RWPE2 (cell line): ENCODE measurements around the gene CMAS.

Experiments used
- ATAC-seq: fragments of 200-7000 bp; cut with Tn5 transposase; 3 replicates; pipeline ENCODE4 v1.9.1; 2021; ENCODE audit warnings: low read depth
- DNase-seq: peaks from one replicate; pipeline ENCODE4 v3.0.0-alpha.2; 2020; ENCODE audit warnings: low spot score
- H3K27ac ChIP-seq: fragments of 450-650 bp; 2 replicates; pipeline ENCODE4 v1.5.1; 2017; ENCODE audit warnings: mild to moderate bottlenecking; ENCODE audit not compliant: poor library complexity, severe bottlenecking
- H3K27me3 ChIP-seq: fragments of 250-450 bp; sonication (Bioruptor Pico); 2 replicates; pipeline ENCODE4 v1.5.1; 2021; ENCODE audit warnings: mild to moderate bottlenecking, moderate library complexity; ENCODE audit not compliant: insufficient read depth, poor library complexity, severe bottlenecking
- H3K36me3 ChIP-seq: fragments of 250-450 bp; sonication (Bioruptor Pico); 2 replicates; pipeline ENCODE4 v1.5.1; 2020; ENCODE audit warnings: low read depth, mild to moderate bottlenecking, moderate library complexity
- H3K4me1 ChIP-seq: fragments of 250-450 bp; sonication (Bioruptor Pico); 2 replicates; pipeline ENCODE4 v1.5.1; 2021; ENCODE audit warnings: mild to moderate bottlenecking, moderate library complexity; ENCODE audit not compliant: insufficient read depth, poor library complexity, severe bottlenecking
- H3K4me3 ChIP-seq: fragments of 250-450 bp; sonication (Bioruptor Pico); 2 replicates; pipeline ENCODE4 v1.5.1; 2021; ENCODE audit warnings: mild to moderate bottlenecking, moderate library complexity; ENCODE audit not compliant: severe bottlenecking
- H3K9me3 ChIP-seq: fragments of 250-450 bp; sonication (Bioruptor Pico); 2 replicates; pipeline ENCODE4 v1.5.1; 2021; ENCODE audit warnings: mild to moderate bottlenecking, moderate library complexity; ENCODE audit not compliant: severe bottlenecking
- CTCF ChIP-seq: fragments of 450-650 bp; IDR thresholded peaks from one replicate; pipeline ENCODE4 v1.5.1; 2017; ENCODE audit warnings: mild to moderate bottlenecking, moderate library complexity; ENCODE audit not compliant: poor library complexity, severe bottlenecking

Gene CMAS

GRCh38 chr12:22029491-22029890, 16.5 kb upstream of the CMAS start:
- Histone ChIP-seq H3K36me3 (no peaks in the 10 kb centered on the region), H3K9me3 (no peaks in the 10 kb centered on the region), H3K4me3 (no peak overlapping the region), H3K27ac (no peak overlapping the region), H3K27me3 (no peaks in the 10 kb centered on the region), H3K4me1 (no peaks in the 10 kb centered on the region)
- TF ChIP-seq CTCF: no peak
- DNase-seq (no peak), ATAC-seq (no peak)

GRCh38 chr12:22029991-22030390, 16.0 kb upstream of the CMAS start:
- H3K4me1 ChIP-seq: no peaks in the 10 kb centered on the region
- DNase-seq (no peak), ATAC-seq (no peak)
- H3K4me3 ChIP-seq: no peak overlapping the region
- H3K27ac ChIP-seq: no peak overlapping the region
- H3K36me3 ChIP-seq: no peaks in the 10 kb centered on the region
- no peaks in the 10 kb centered on the region for H3K9me3 ChIP-seq
- no peaks in the 10 kb centered on the region for H3K27me3 ChIP-seq
- no peak for TF ChIP-seq CTCF

GRCh38 chr12:22032732-22033131, 13.3 kb upstream of the CMAS start:
- no peaks in the 10 kb centered on the region for H3K9me3 ChIP-seq
- H3K4me3 ChIP-seq: no peak overlapping the region
- TF ChIP-seq CTCF: no peak
- no peak for ATAC-seq
- H3K27ac ChIP-seq: no peak overlapping the region
- H3K36me3 ChIP-seq: no peaks in the 10 kb centered on the region
- no peaks in the 10 kb centered on the region for H3K27me3 ChIP-seq
- no peaks in the 10 kb centered on the region for H3K4me1 ChIP-seq
- DNase-seq: no peak

- ATAC-seq: no peak
Observed at GRCh38 chr12:22034709-22035506, 11.1 kb upstream of the CMAS start.

More at GRCh38 chr12:22034709-22035506, 11.1 kb upstream of the CMAS start:
- Histone ChIP-seq H3K4me3 (no peak overlapping the region), H3K4me1 (no peaks in the 10 kb centered on the region), H3K36me3 (no peaks in the 10 kb centered on the region), H3K27me3 (no peaks in the 10 kb centered on the region), H3K9me3 (no peaks in the 10 kb centered on the region), H3K27ac (no peak overlapping the region)
- DNase-seq: no peak
- no peak for TF ChIP-seq CTCF
